Astrocyte (in vitro differentiated cells and primary cell): ENCODE data around the gene MYOF. TPM values are rescaled to one million over a fixed set of nuclear protein-coding genes. Genes with fewer than 3 reads are reported as not detected.

ENCODE experiments used
- DNase-seq: peaks from one replicate; pipeline ENCODE4 v3.0.0-alpha.2; 2010; ENCODE audit warnings: low read depth
- FAIRE-seq: peaks from 2 replicates; lab custom pipeline; 2011; peaks lifted over from hg19 to GRCh38; lab: Jason Lieb, UNC
- H2AFZ ChIP-seq: 2 replicates; pipeline ENCODE4 v1.6.0; 2012; ENCODE audit warnings: low read depth, low read length, inconsistent platforms
- H3K27ac ChIP-seq: 2 replicates; pipeline ENCODE4 v1.5.1; 2011; ENCODE audit warnings: low read depth, low read length, inconsistent platforms
- H3K27me3 ChIP-seq: 2 replicates; pipeline ENCODE4 v1.6.0; 2011; ENCODE audit warnings: low read length, inconsistent platforms; ENCODE audit not compliant: insufficient read depth
- H3K36me3 ChIP-seq: 2 replicates; pipeline ENCODE4 v1.5.1; 2011; ENCODE audit warnings: low read length, inconsistent platforms; ENCODE audit not compliant: insufficient read depth
- H3K4me1 ChIP-seq: 2 replicates; pipeline ENCODE4 v1.5.1; 2011; ENCODE audit warnings: low read length, inconsistent platforms; ENCODE audit not compliant: insufficient read depth
- H3K4me2 ChIP-seq: 2 replicates; pipeline ENCODE4 v1.6.0; 2012; ENCODE audit warnings: low read length, inconsistent platforms
- H3K4me3 ChIP-seq: 2 replicates; pipeline ENCODE4 v1.5.1; 2011; ENCODE audit warnings: low read depth, mild to moderate bottlenecking, low read length, inconsistent platforms; ENCODE audit not compliant: insufficient read depth
- H3K79me2 ChIP-seq: 2 replicates; pipeline ENCODE4 v1.6.0; 2012; ENCODE audit warnings: mild to moderate bottlenecking, low read length, inconsistent platforms; ENCODE audit not compliant: insufficient read depth
- H3K9ac ChIP-seq: 2 replicates; pipeline ENCODE4 v1.6.0; 2012; ENCODE audit warnings: mild to moderate bottlenecking, low read length, inconsistent platforms
- H3K9me3 ChIP-seq: 2 replicates; pipeline ENCODE4 v1.5.1; 2012; ENCODE audit warnings: low read depth, mild to moderate bottlenecking, low read length, inconsistent platforms; ENCODE audit not compliant: insufficient read depth
- H4K20me1 ChIP-seq: 2 replicates; pipeline ENCODE4 v1.6.0; 2012; ENCODE audit warnings: low read length, inconsistent platforms; ENCODE audit not compliant: insufficient read depth
- H3K27ac Mint-ChIP-seq: one replicate; pipeline ENCODE4 v1.8.0; 2021; ENCODE audit warnings: mild to moderate bottlenecking, mixed read lengths; ENCODE audit not compliant: unreplicated experiment
- H3K27me3 Mint-ChIP-seq: one replicate; pipeline ENCODE4 v1.8.0; 2021; ENCODE audit warnings: low read depth, mixed read lengths; ENCODE audit not compliant: unreplicated experiment
- H3K36me3 Mint-ChIP-seq: one replicate; pipeline ENCODE4 v1.8.0; 2021; ENCODE audit warnings: low read depth, mixed read lengths; ENCODE audit not compliant: unreplicated experiment
- H3K4me1 Mint-ChIP-seq: one replicate; pipeline ENCODE4 v1.8.0; 2021; ENCODE audit warnings: low read depth, mixed read lengths; ENCODE audit not compliant: unreplicated experiment
- H3K4me3 Mint-ChIP-seq: one replicate; pipeline ENCODE4 v1.8.0; 2021; ENCODE audit warnings: mild to moderate bottlenecking, moderate library complexity, mixed read lengths; ENCODE audit not compliant: unreplicated experiment
- H3K9me3 Mint-ChIP-seq: one replicate; pipeline ENCODE4 v1.8.0; 2021; ENCODE audit warnings: mild to moderate bottlenecking, mixed read lengths; ENCODE audit not compliant: unreplicated experiment
- EZH2 ChIP-seq: IDR thresholded peaks from 2 replicates; pipeline ENCODE4 v1.6.1; 2012; ENCODE audit warnings: mild to moderate bottlenecking, low read length, inconsistent platforms; ENCODE audit not compliant: insufficient read depth
- total RNA-seq: library from RNA; stranded (reverse); gene quantifications from 2 replicates; pipeline ENCODE4 v1.2.1, GENCODE V29; 2021
- TF ChIP-seq, protein P1 (sequence below): IDR thresholded peaks from 2 replicates; pipeline ENCODE4 v1.5.1; 2011; ENCODE audit warnings: low read depth, mild to moderate bottlenecking, inconsistent platforms, low read length, moderate library complexity; ENCODE audit not compliant: insufficient read depth

Gene MYOF
- total RNA-seq, 1 donor from 2014 or later, result 306 TPM

- H3K79me2 ChIP-seq, result no peaks in the 10 kb centered on the region
- no peak overlapping the region for H3K4me3 ChIP-seq
- peaks cover 73% of the 10 kb centered on the region for H3K36me3 ChIP-seq
- no peak for DNase-seq
- H3K27me3 Mint-ChIP-seq, result no peaks in the 10 kb centered on the region
- H3K4me1 Mint-ChIP-seq, result peaks cover 9% of the 10 kb centered on the region
- peaks cover 32% of the 10 kb centered on the region for H4K20me1 ChIP-seq
- H3K27me3 ChIP-seq, result no peaks in the 10 kb centered on the region
- H3K4me3 Mint-ChIP-seq, result no peak overlapping the region
- H3K27ac ChIP-seq, result no peak overlapping the region
- peaks cover 29% of the 10 kb centered on the region for H3K36me3 Mint-ChIP-seq
- peaks cover 22% of the 10 kb centered on the region for H3K4me1 ChIP-seq
- H3K4me2 ChIP-seq, result no peak overlapping the region
- H3K27ac Mint-ChIP-seq, result no peak overlapping the region
- H3K9me3 Mint-ChIP-seq, result no peaks in the 10 kb centered on the region
- H3K9me3 ChIP-seq, result no peaks in the 10 kb centered on the region
- no peak for FAIRE-seq
- H2AFZ ChIP-seq, result no peak overlapping the region
- TF ChIP-seq EZH2, result no peak
- TF ChIP-seq, protein P1, sequence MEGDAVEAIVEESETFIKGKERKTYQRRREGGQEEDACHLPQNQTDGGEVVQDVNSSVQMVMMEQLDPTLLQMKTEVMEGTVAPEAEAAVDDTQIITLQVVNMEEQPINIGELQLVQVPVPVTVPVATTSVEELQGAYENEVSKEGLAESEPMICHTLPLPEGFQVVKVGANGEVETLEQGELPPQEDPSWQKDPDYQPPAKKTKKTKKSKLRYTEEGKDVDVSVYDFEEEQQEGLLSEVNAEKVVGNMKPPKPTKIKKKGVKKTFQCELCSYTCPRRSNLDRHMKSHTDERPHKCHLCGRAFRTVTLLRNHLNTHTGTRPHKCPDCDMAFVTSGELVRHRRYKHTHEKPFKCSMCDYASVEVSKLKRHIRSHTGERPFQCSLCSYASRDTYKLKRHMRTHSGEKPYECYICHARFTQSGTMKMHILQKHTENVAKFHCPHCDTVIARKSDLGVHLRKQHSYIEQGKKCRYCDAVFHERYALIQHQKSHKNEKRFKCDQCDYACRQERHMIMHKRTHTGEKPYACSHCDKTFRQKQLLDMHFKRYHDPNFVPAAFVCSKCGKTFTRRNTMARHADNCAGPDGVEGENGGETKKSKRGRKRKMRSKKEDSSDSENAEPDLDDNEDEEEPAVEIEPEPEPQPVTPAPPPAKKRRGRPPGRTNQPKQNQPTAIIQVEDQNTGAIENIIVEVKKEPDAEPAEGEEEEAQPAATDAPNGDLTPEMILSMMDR, result no peak
- no peak overlapping the region for H3K9ac ChIP-seq
These were observed 145.5 kb downstream of the MYOF start for GRCh38 chr10:93336678-93337077.

- peaks cover 32% of the 10 kb centered on the region for H4K20me1 ChIP-seq
- no peak overlapping the region for H3K27ac ChIP-seq
- H3K4me3 Mint-ChIP-seq, result no peak overlapping the region
- H3K36me3 ChIP-seq, result peaks cover 73% of the 10 kb centered on the region
- no peak overlapping the region for H3K4me3 ChIP-seq
- FAIRE-seq (peak; percentile 37), DNase-seq (no peak)
- TF ChIP-seq, protein P1, result no peak
- TF ChIP-seq EZH2, result no peak
- H3K27ac Mint-ChIP-seq, result no peak overlapping the region
- H2AFZ ChIP-seq, result no peak overlapping the region
- no peaks in the 10 kb centered on the region for H3K27me3 ChIP-seq
- no peaks in the 10 kb centered on the region for H3K79me2 ChIP-seq
- no peaks in the 10 kb centered on the region for H3K9me3 Mint-ChIP-seq
- H3K27me3 Mint-ChIP-seq, result no peaks in the 10 kb centered on the region
- H3K36me3 Mint-ChIP-seq, result peaks cover 30% of the 10 kb centered on the region
- peaks cover 9% of the 10 kb centered on the region for H3K4me1 Mint-ChIP-seq
- H3K4me1 ChIP-seq, result peaks cover 22% of the 10 kb centered on the region
- H3K9ac ChIP-seq, result no peak overlapping the region
- H3K4me2 ChIP-seq, result no peak overlapping the region
- no peaks in the 10 kb centered on the region for H3K9me3 ChIP-seq
These were observed 146.0 kb downstream of the MYOF start for GRCh38 chr10:93336110-93336509.

DNA sequence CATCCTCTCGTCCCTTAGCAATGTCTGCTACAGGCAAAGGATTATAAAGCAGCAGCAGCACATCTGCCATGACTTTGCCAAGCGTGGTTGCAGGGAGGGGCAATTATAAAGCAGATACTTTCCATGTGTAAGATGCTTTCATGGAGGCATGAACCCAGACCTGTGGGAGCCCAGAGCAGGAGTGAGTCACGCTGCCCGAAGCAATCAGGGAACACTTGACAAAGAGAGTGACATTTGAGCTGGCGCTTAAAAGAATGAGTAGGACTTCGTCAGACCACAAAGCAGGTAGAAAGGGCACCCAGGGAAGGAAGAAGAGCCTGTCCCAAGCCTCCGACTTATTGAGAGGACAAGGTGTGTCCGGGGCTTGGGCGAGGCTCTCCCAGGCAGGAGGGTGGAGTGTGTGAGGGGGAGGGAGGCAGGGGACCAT, 147.2 kb downstream of the MYOF start:
- Histone ChIP-seq H3K4me3 (no peak overlapping the region), H3K4me2 (peak overlapping the region; percentile 4), H3K4me1 (peaks cover 22% of the 10 kb centered on the region), H4K20me1 (peaks cover 37% of the 10 kb centered on the region), H3K79me2 (no peaks in the 10 kb centered on the region), H3K27me3 (no peaks in the 10 kb centered on the region), H3K9me3 (no peaks in the 10 kb centered on the region), H3K36me3 (peaks cover 75% of the 10 kb centered on the region), H2AFZ (no peak overlapping the region), H3K27ac (peak overlapping the region; percentile 44), H3K9ac (peak overlapping the region; percentile 5)
- Mint-ChIP-seq H3K9me3 (no peaks in the 10 kb centered on the region), H3K4me3 (no peak overlapping the region), H3K27me3 (no peaks in the 10 kb centered on the region), H3K36me3 (peaks cover 40% of the 10 kb centered on the region), H3K4me1 (peaks cover 9% of the 10 kb centered on the region), H3K27ac (no peak overlapping the region)
- FAIRE-seq (no peak), DNase-seq (peak; percentile 49)
- TF ChIP-seq, protein P1, result no peak
- no peak for TF ChIP-seq EZH2
